Measurements from ENCODE around the gene RBFOX2. TPM values are rescaled to one million over a fixed set of nuclear protein-coding genes. Genes with fewer than 3 reads are reported as not detected.

RBFOX2 gene
- total and polyA plus RNA-seq, 4 donors = 14.2 to 53.6 (median 25.6) TPM

- no peaks in the 10 kb centered on the region for H3K36me3 ChIP-seq (ENCODE audit: control insufficient read depth in 4 of 4, insufficient read depth in 3 of 4, low read depth in 1 of 4, low read length in 3 of 4)
- H3K27ac ChIP-seq (ENCODE audit: low read depth in 1 of 2, low read length in 2 of 2) = no peak overlapping the region
- DNase-seq (ENCODE audit: low spot score) = no peak
- no peak overlapping the region for H3K9ac ChIP-seq (ENCODE audit: low read depth in 1 of 2, low read length in 2 of 2)
- H3K9me3 ChIP-seq (ENCODE audit: control insufficient read depth in 4 of 4, low read length in 3 of 4) = no peaks in the 10 kb centered on the region
- 99% methylated on average over 2 of the region's 2 CpGs for WGBS
- H3K27me3 ChIP-seq (ENCODE audit: control insufficient read depth in 4 of 4, insufficient read depth in 4 of 4, low read length in 3 of 4) = no peaks in the 10 kb centered on the region
- no peak overlapping the region for H3K4me3 ChIP-seq (ENCODE audit: low read depth in 1 of 3, low read length in 3 of 3)
- H3K4me1 ChIP-seq (ENCODE audit: control insufficient read depth in 4 of 4, insufficient read depth in 4 of 4, low read length in 3 of 4) = peaks cover 0 to 8% (median 3%) of the 10 kb centered on the region in 4 donors
- TF ChIP-seq, protein P1, sequence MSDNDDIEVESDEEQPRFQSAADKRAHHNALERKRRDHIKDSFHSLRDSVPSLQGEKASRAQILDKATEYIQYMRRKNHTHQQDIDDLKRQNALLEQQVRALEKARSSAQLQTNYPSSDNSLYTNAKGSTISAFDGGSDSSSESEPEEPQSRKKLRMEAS (IDR thresholded peaks at IDR 0.05) = no peak
Observed at GRCh38 chr22:35879351-35879750, 149.3 kb downstream of the RBFOX2 start.

GRCh38 chr22:35873426-35873825 is 155.2 kb downstream of the RBFOX2 start:
- WGBS = 97% methylated on average over 3 of the region's 3 CpGs
- H3K9me3 ChIP-seq (ENCODE audit: control insufficient read depth in 4 of 4, low read length in 3 of 4) = no peaks in the 10 kb centered on the region
- TF ChIP-seq RAD21 (IDR thresholded peaks at IDR 0.05) = no peak
- no peak for TF ChIP-seq HNF4A (conservative IDR thresholded peaks at IDR 0.05)
- no peak for TF ChIP-seq HNF4G (IDR thresholded peaks at IDR 0.05)
- TF ChIP-seq NR2F2 (IDR thresholded peaks at IDR 0.05) = no peak
- no peak for TF ChIP-seq FOXA2 (IDR thresholded peaks at IDR 0.05)
- no peak for TF ChIP-seq YY1 (IDR thresholded peaks at IDR 0.05)
- TF ChIP-seq, protein P2, sequence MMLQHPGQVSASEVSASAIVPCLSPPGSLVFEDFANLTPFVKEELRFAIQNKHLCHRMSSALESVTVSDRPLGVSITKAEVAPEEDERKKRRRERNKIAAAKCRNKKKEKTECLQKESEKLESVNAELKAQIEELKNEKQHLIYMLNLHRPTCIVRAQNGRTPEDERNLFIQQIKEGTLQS (IDR thresholded peaks at IDR 0.05) = no peak
- TF ChIP-seq, protein P3, sequence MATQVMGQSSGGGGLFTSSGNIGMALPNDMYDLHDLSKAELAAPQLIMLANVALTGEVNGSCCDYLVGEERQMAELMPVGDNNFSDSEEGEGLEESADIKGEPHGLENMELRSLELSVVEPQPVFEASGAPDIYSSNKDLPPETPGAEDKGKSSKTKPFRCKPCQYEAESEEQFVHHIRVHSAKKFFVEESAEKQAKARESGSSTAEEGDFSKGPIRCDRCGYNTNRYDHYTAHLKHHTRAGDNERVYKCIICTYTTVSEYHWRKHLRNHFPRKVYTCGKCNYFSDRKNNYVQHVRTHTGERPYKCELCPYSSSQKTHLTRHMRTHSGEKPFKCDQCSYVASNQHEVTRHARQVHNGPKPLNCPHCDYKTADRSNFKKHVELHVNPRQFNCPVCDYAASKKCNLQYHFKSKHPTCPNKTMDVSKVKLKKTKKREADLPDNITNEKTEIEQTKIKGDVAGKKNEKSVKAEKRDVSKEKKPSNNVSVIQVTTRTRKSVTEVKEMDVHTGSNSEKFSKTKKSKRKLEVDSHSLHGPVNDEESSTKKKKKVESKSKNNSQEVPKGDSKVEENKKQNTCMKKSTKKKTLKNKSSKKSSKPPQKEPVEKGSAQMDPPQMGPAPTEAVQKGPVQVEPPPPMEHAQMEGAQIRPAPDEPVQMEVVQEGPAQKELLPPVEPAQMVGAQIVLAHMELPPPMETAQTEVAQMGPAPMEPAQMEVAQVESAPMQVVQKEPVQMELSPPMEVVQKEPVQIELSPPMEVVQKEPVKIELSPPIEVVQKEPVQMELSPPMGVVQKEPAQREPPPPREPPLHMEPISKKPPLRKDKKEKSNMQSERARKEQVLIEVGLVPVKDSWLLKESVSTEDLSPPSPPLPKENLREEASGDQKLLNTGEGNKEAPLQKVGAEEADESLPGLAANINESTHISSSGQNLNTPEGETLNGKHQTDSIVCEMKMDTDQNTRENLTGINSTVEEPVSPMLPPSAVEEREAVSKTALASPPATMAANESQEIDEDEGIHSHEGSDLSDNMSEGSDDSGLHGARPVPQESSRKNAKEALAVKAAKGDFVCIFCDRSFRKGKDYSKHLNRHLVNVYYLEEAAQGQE (IDR thresholded peaks at IDR 0.05) = no peak
- no peak for TF ChIP-seq GABPA (IDR thresholded peaks at IDR 0.05 in 1 of 2, conservative IDR thresholded peaks at IDR 0.05 in 1 of 2)
- no peak for TF ChIP-seq RXRA (IDR thresholded peaks at IDR 0.05)
- TF ChIP-seq, protein P4, sequence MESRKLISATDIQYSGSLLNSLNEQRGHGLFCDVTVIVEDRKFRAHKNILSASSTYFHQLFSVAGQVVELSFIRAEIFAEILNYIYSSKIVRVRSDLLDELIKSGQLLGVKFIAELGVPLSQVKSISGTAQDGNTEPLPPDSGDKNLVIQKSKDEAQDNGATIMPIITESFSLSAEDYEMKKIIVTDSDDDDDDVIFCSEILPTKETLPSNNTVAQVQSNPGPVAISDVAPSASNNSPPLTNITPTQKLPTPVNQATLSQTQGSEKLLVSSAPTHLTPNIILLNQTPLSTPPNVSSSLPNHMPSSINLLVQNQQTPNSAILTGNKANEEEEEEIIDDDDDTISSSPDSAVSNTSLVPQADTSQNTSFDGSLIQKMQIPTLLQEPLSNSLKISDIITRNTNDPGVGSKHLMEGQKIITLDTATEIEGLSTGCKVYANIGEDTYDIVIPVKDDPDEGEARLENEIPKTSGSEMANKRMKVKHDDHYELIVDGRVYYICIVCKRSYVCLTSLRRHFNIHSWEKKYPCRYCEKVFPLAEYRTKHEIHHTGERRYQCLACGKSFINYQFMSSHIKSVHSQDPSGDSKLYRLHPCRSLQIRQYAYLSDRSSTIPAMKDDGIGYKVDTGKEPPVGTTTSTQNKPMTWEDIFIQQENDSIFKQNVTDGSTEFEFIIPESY (IDR thresholded peaks at IDR 0.05) = no peak

GRCh38 chr22:35872451-35872850 is 156.2 kb downstream of the RBFOX2 start:
- Histone ChIP-seq H3K27me3 (ENCODE audit: control insufficient read depth in 4 of 4, insufficient read depth in 4 of 4, low read length in 3 of 4) (no peaks in the 10 kb centered on the region), H3K27ac (ENCODE audit: low read depth in 1 of 2, low read length in 2 of 2) (no peak overlapping the region), H3K4me3 (ENCODE audit: low read depth in 1 of 3, low read length in 3 of 3) (no peak overlapping the region), H3K36me3 (ENCODE audit: control insufficient read depth in 4 of 4, insufficient read depth in 3 of 4, low read depth in 1 of 4, low read length in 3 of 4) (peaks cover 0 to 3% (median 0%) of the 10 kb centered on the region in 4 donors), H3K4me1 (ENCODE audit: control insufficient read depth in 4 of 4, insufficient read depth in 4 of 4, low read length in 3 of 4) (peaks cover 3 to 8% (median 5%) of the 10 kb centered on the region in 4 donors), H3K9me3 (ENCODE audit: control insufficient read depth in 4 of 4, low read length in 3 of 4) (no peaks in the 10 kb centered on the region), H3K9ac (ENCODE audit: low read depth in 1 of 2, low read length in 2 of 2) (no peak overlapping the region)
- TF ChIP-seq FOXA2 (IDR thresholded peaks at IDR 0.05) (no peak), NR2F2 (IDR thresholded peaks at IDR 0.05) (no peak), YY1 (IDR thresholded peaks at IDR 0.05) (no peak)
- TF ChIP-seq, protein P2 (IDR thresholded peaks at IDR 0.05) = no peak
- no peak for DNase-seq (ENCODE audit: low spot score)
- WGBS = 93% methylated on average over 13 of the region's 13 CpGs

More at GRCh38 chr22:35873426-35873825, 155.2 kb downstream of the RBFOX2 start:
- Histone ChIP-seq H3K4me1 (ENCODE audit: control insufficient read depth in 4 of 4, insufficient read depth in 4 of 4, low read length in 3 of 4) (peaks cover 3 to 8% (median 5%) of the 10 kb centered on the region in 4 donors), H3K9ac (ENCODE audit: low read depth in 1 of 2, low read length in 2 of 2) (no peak overlapping the region), H3K36me3 (ENCODE audit: control insufficient read depth in 4 of 4, insufficient read depth in 3 of 4, low read depth in 1 of 4, low read length in 3 of 4) (peaks cover 0 to 3% (median 0%) of the 10 kb centered on the region in 4 donors), H3K4me3 (ENCODE audit: low read depth in 1 of 3, low read length in 3 of 3) (no peak overlapping the region), H3K27ac (ENCODE audit: low read depth in 1 of 2, low read length in 2 of 2) (no peak overlapping the region), H3K27me3 (ENCODE audit: control insufficient read depth in 4 of 4, insufficient read depth in 4 of 4, low read length in 3 of 4) (no peaks in the 10 kb centered on the region)
- no peak for DNase-seq (ENCODE audit: low spot score)
